ENCODE results near the gene ARHGEF10L.
A peak's percentile ranks its signal among the peaks of the same experiment; 100 is the strongest.

ARHGEF10L gene

GRCh38 chr1:17629460-17629859, 90.0 kb downstream of the ARHGEF10L start:
- H3K4me3 ChIP-seq (replicated peaks in 1 of 2; ENCODE audit: low read depth in 2 of 2, low read length in 2 of 2), result no peak overlapping the region
- no peak for DNase-seq (ENCODE audit: low read depth in 2 of 2)
- no peak for TF ChIP-seq CTCF (IDR thresholded peaks at IDR 0.05; ENCODE audit: low read depth, low read length)

GRCh38 chr1:17630048-17630830, 90.7 kb downstream of the ARHGEF10L start:
- H3K4me3 ChIP-seq (replicated peaks in 1 of 2; ENCODE audit: low read depth in 2 of 2, low read length in 2 of 2), result no peak overlapping the region
- peak; percentile 73 to 74 for DNase-seq (ENCODE audit: low read depth in 2 of 2)
- no peak for TF ChIP-seq CTCF (IDR thresholded peaks at IDR 0.05; ENCODE audit: low read depth, low read length)

- DNase-seq (ENCODE audit: low read depth in 2 of 2), result no peak
- no peak overlapping the region for H3K4me3 ChIP-seq (replicated peaks in 1 of 2; ENCODE audit: low read depth in 2 of 2, low read length in 2 of 2)
- TF ChIP-seq CTCF (IDR thresholded peaks at IDR 0.05; ENCODE audit: low read depth, low read length), result no peak
These were observed 91.5 kb downstream of the ARHGEF10L start for GRCh38 chr1:17630986-17631385.

- no peak for TF ChIP-seq CTCF (IDR thresholded peaks at IDR 0.05; ENCODE audit: low read depth, low read length)
- no peak for DNase-seq (ENCODE audit: low read depth in 2 of 2)
- H3K4me3 ChIP-seq (replicated peaks in 1 of 2; ENCODE audit: low read depth in 2 of 2, low read length in 2 of 2), result no peak overlapping the region
These were observed 91.9 kb downstream of the ARHGEF10L start for GRCh38 chr1:17631410-17631809.

- TF ChIP-seq CTCF (IDR thresholded peaks at IDR 0.05; ENCODE audit: low read depth, low read length), result no peak
- H3K4me3 ChIP-seq (replicated peaks in 1 of 2; ENCODE audit: low read depth in 2 of 2, low read length in 2 of 2), result no peak overlapping the region
- no peak for DNase-seq (ENCODE audit: low read depth in 2 of 2)
These were observed 92.6 kb downstream of the ARHGEF10L start for GRCh38 chr1:17632106-17632505.

GRCh38 chr1:17632541-17633184, 93.2 kb downstream of the ARHGEF10L start:
- DNase-seq (ENCODE audit: low read depth in 2 of 2), result peak; percentile 28 to 85
- no peak overlapping the region for H3K4me3 ChIP-seq (replicated peaks in 1 of 2; ENCODE audit: low read depth in 2 of 2, low read length in 2 of 2)
- TF ChIP-seq CTCF (IDR thresholded peaks at IDR 0.05; ENCODE audit: low read depth, low read length), result no peak

Data from cardiac fibroblast (primary cell).